Panc1 (cell line): ENCODE measurements around the gene PDE11A. TPM values are rescaled to one million over a fixed set of nuclear protein-coding genes. Genes with fewer than 3 reads are reported as not detected.

Experiments
- ATAC-seq: fragments of 200-7000 bp; cut with Tn5 transposase; 2 replicates; pipeline ENCODE4 v1.9.1; 2020; ENCODE audit warnings: mild to moderate bottlenecking, moderate library complexity
- BruUV-seq: library from RNA; stranded (reverse); fragments of 400-500 nt; replicated peaks from 2 replicates; lab custom pipeline; 2021; lab: Mats Ljungman, UMichigan
- CTCF ChIA-PET: fragments of 300-600 bp; sonication (Branson Sonifier 250); formaldehyde crosslinking; loops from one replicate; lab custom pipeline; 2022; ENCODE audit warnings: antibody characterized with exemption; lab: Charles Lee
- POLR2A ChIA-PET: fragments of 300-600 bp; sonication (Branson Sonifier 250); formaldehyde crosslinking; loops from one replicate; lab custom pipeline; 2022; ENCODE audit warnings: antibody characterized with exemption; lab: Charles Lee
- DNase-seq: peaks from one replicate; pipeline ENCODE4 v3.0.0-alpha.2; 2010; ENCODE audit warnings: low read depth, low spot score
- H3K27ac ChIP-seq: 2 replicates; pipeline ENCODE4 v1.5.1; 2011; ENCODE audit warnings: mild to moderate bottlenecking, low read length, inconsistent platforms
- H3K27me3 ChIP-seq: fragments of 200-500 bp; sonication (Bioruptor generic); 2 replicates; pipeline ENCODE4 v1.6.0; 2014; ENCODE audit warnings: low read length, inconsistent platforms; ENCODE audit not compliant: control insufficient read depth, insufficient read depth
- H3K36me3 ChIP-seq: fragments of 200-500 bp; sonication (Bioruptor generic); 2 replicates; pipeline ENCODE4 v1.5.1; 2014; ENCODE audit warnings: inconsistent platforms, mild to moderate bottlenecking, low read length, moderate library complexity; ENCODE audit not compliant: control insufficient read depth, insufficient read depth
- H3K4me1 ChIP-seq: 2 replicates; pipeline ENCODE4 v1.5.1; 2011; ENCODE audit warnings: inconsistent platforms, mild to moderate bottlenecking, low read length, moderate library complexity; ENCODE audit not compliant: control insufficient read depth, insufficient read depth
- H3K4me3 ChIP-seq, 2 experiments: 2 replicates each; pipeline ENCODE4 v1.5.1; 2011 to 2012; ENCODE audit warnings: low read depth in 2 of 2, low read length in 2 of 2, mild to moderate bottlenecking in 2 of 2, inconsistent platforms in 1 of 2, moderate library complexity in 1 of 2
- H3K9me3 ChIP-seq: fragments of 200-500 bp; sonication (Bioruptor generic); 2 replicates; pipeline ENCODE4 v1.5.1; 2014; ENCODE audit warnings: low read depth, mild to moderate bottlenecking, inconsistent platforms, low read length, moderate library complexity; ENCODE audit not compliant: control insufficient read depth, insufficient read depth
- CTCF ChIP-seq: fragments of 450-650 bp; IDR thresholded peaks from 2 replicates; pipeline ENCODE4 v1.5.1; 2017; ENCODE audit warnings: mild to moderate bottlenecking
- POLR2AphosphoS5 ChIP-seq: IDR thresholded peaks from 2 replicates; pipeline ENCODE4 v1.6.1; 2012; ENCODE audit warnings: mild to moderate bottlenecking, low read depth, low read length, moderate library complexity
- REST ChIP-seq, 2 experiments: IDR thresholded peaks; 2 replicates each; pipeline ENCODE4 v1.6.1; 2011 to 2012; ENCODE audit warnings: low read depth in 2 of 2, control low read depth in 1 of 2, low read length in 1 of 2, mild to moderate bottlenecking in 1 of 2, moderate library complexity in 1 of 2; ENCODE audit not compliant: insufficient read depth in 1 of 2
- SIN3A ChIP-seq: IDR thresholded peaks from 2 replicates; pipeline ENCODE4 v1.6.1; 2012; ENCODE audit warnings: low read depth, mild to moderate bottlenecking, low read length, moderate library complexity, borderline replicate concordance; ENCODE audit not compliant: insufficient read depth
- TCF7L2 ChIP-seq: IDR thresholded peaks from 2 replicates; pipeline ENCODE4 v1.6.1; 2011; ENCODE audit warnings: mild to moderate bottlenecking, low read depth, low read length, inconsistent platforms
- in situ Hi-C: cut with HindIII; loops from 2 replicates; pipeline ENCODE4 v1.10.0; 2016; ENCODE audit warnings: low sequenced_read_pairs, low pct_unique_long_range_greater_than_20kb
- intact Hi-C: fragments of 100-400 bp; cut with micrococcal nuclease; formaldehyde crosslinking; loops from one replicate; pipeline ENCODE4 v1.10.0; 2022; ENCODE audit not compliant: unreplicated experiment
- total RNA-seq: library from RNA; stranded (reverse); gene quantifications from one replicate; pipeline ENCODE4 v1.2.1, GENCODE V29; 2021; ENCODE audit not compliant: unreplicated experiment

Gene PDE11A
- total RNA-seq, 1 experiment from 2014 or later = not detected

GRCh38 chr2:177868806-177869205, 203.8 kb downstream of the PDE11A start:
- ChIA-PET CTCF (no interaction called here), POLR2A (no interaction called here)
- in situ Hi-C loops (no loop called here), intact Hi-C loops (no loop called here)
- Histone ChIP-seq H3K4me3 (no peak overlapping the region), H3K4me1 (no peaks in the 10 kb centered on the region), H3K27ac (no peak overlapping the region), H3K9me3 (no peaks in the 10 kb centered on the region), H3K27me3 (no peaks in the 10 kb centered on the region), H3K36me3 (no peaks in the 10 kb centered on the region)
- no TSS peak for BruUV-seq
- ATAC-seq = no peak
- DNase-seq = no peak
- no peak for TF ChIP-seq SIN3A
- no peak for TF ChIP-seq TCF7L2
- no peak for TF ChIP-seq POLR2AphosphoS5
- TF ChIP-seq CTCF = no peak
- TF ChIP-seq REST (IDR thresholded peaks at IDR 0.05; ENCODE audit: insufficient read depth in 1 of 2, low read depth in 2 of 2, low read length in 1 of 2) = no peak

GRCh38 chr2:177857538-177857937, 215.0 kb downstream of the PDE11A start:
- no TSS peak for BruUV-seq
- DNase-seq = no peak
- H3K27me3 ChIP-seq = no peaks in the 10 kb centered on the region
- no peak overlapping the region for H3K27ac ChIP-seq
- in situ Hi-C loops (no loop called here), intact Hi-C loops (no loop called here)
- H3K4me3 ChIP-seq = no peak overlapping the region
- no peak for ATAC-seq
- H3K36me3 ChIP-seq = no peaks in the 10 kb centered on the region
- ChIA-PET CTCF (no interaction called here), POLR2A (no interaction called here)
- H3K9me3 ChIP-seq = peaks cover 3% of the 10 kb centered on the region; the same call in 1 of the 2 replicates
- H3K4me1 ChIP-seq = no peaks in the 10 kb centered on the region
- TF ChIP-seq REST (IDR thresholded peaks at IDR 0.05; ENCODE audit: insufficient read depth in 1 of 2, low read depth in 2 of 2, low read length in 1 of 2) (no peak), SIN3A (no peak), TCF7L2 (no peak), CTCF (no peak), POLR2AphosphoS5 (no peak)
